GM19035 (cell line): ENCODE data around the gene DNAH3.
"Not testable (repeated sequence)": the region's sequence is repeated elsewhere in the genome, so short reads cannot be mapped to it uniquely, and the experiment has no call there.

Source experiments
- ATAC-seq: cut with Tn5 transposase; IDR thresholded peaks from one replicate; pipeline ENCODE4 v1.9.1; 2021; ENCODE audit not compliant: unreplicated experiment

Gene DNAH3

GRCh38 chr16:21021316-21021715, 129.3 kb downstream of the DNAH3 start:
- no peak for ATAC-seq

DNA sequence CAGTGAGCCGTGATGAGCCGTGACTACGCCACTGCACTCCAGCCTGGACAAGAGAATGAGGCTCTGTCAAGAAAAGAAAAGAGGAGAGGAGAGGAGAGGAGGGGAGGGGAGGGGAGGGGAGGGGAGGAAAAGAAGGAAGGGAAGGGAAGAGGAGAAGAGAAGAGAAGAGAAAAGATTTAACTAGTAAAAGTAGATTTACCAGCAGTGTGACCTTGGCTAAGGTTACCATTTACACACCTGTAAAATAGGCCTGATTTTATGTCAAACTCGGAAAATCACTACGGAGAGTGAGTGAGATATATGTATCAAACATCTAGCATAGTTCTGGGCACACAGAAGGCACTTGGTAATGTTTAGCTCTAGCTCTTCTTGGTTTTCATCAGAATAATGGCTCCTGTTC, 140.8 kb downstream of the DNAH3 start:
- no peak for ATAC-seq

- no peak for ATAC-seq
These were observed 145.6 kb downstream of the DNAH3 start for GRCh38 chr16:21005008-21005407.

- no peak for ATAC-seq
These were observed 149.4 kb downstream of the DNAH3 start for GRCh38 chr16:21001262-21001661.

- ATAC-seq, result no peak
These were observed 153.5 kb downstream of the DNAH3 start for GRCh38 chr16:20997147-20997546.

DNA sequence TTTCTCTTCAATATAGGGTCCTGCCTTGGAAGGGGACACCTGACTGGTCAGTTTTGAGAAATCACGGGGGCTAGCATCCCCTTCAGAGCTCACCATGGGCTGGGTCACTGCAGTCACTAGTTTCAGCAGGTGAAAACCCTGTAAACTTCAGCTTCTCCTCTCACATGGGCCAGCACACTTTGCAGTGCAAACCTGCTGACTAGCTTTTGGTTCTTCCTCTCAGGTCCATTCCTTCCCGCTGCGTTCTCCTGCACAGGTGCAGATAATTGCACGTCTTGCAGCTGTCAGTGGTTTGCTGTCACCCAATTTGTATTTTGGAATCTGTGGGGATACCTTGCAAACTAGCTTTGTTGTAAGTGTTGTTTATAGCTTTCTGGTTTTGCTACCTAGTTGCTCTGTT, 154.9 kb downstream of the DNAH3 start:
- no peak for ATAC-seq

DNA sequence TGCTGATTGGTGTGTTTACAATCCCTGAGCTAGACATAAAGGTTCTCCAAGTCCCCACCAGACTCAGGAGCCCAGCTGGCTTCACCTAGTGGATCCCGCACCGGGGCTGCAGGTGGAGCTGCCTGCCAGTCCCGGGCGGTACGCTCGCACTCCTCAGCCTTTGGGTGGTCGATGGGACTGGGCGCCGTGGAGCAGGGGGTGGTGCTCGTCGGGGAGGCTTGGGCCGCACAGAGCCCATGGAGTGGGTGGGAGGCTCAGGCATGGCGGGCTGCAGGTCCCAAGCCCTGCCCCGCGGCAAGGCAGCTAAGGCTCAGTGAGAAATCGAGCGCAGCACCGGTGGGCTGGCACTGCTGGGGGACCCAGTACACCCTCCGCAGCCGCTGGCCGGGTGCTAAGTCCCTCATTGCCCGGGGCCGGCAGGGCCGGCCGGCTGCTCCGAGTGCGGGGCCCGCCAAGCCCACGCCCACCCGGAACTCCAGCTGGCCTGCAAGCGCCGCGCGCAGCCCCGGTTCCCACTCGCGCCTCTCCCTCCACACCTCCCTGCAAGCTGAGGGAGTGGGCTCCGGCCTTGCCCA, 161.1 kb downstream of the DNAH3 start:
- not testable (repeated sequence) for ATAC-seq

- no peak for ATAC-seq
These were observed 163.6 kb downstream of the DNAH3 start for GRCh38 chr16:20987049-20987448.

DNA sequence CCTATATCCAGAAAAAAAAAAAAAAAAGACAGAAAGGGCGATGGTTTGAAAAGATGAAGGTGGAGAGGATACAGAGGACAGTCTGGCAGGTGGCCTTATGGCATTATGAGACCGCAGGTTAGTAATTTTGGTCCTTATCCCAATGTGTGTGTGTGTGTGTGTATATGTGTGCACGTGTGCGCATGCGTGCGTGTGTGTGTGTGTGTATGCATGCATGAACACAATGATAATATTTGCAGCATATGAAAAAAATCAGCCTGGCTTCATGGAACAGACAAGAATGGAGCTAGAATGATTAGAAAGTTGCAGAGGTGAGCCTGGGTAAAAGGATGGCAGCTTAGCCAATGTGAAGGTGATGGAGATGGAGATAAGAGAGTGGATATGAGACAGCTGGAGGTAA, 166.6 kb downstream of the DNAH3 start:
- no peak for ATAC-seq

DNA sequence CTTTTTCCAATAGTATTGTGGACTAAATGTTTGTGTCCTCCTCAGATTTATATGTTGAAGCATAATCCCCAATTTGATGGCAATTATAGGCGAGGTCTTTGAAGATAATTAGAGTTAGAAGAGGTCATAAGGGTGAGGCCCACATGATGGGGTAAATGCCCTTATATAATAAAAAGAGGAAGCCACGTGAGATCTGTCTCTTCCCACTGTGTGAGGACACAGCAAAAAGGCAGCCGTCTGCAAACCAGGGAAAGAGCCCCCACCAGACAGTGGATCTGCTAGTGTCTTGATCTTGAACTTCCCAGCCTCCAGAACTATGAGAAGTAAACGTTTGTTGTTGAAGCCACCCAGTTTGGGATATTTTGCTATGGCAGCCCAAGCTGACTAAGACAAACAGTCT, 174.1 kb downstream of the DNAH3 start:
- ATAC-seq, result no peak

- not testable (repeated sequence) for ATAC-seq
These were observed 177.4 kb downstream of the DNAH3 start for GRCh38 chr16:20973201-20973600.

- no peak for ATAC-seq
These were observed 179.2 kb downstream of the DNAH3 start for GRCh38 chr16:20971401-20971800.

DNA sequence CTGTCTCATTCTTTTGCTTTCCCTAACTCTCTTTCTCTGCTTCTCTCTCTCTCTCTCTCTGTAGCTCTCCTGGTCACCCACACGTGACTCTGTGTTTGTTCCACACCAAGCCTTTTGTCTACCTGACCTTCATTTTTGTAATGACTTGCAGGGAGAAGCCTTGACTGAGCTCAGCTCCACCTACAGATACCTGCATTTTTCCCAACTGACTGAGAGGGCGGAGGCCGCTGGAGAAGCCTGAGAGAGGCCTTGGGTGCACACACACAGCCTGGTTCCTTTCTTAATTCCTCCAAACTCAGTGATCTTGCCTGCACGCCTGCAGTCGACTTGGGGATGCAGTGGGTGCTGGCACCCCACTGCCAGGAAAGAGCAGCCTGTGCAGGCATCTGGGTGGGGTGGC, 181.3 kb downstream of the DNAH3 start:
- ATAC-seq, result no peak

GRCh38 chr16:20968765-20969164, 181.9 kb downstream of the DNAH3 start:
- no peak for ATAC-seq

GRCh38 chr16:20960899-20961298, 189.7 kb downstream of the DNAH3 start:
- no peak for ATAC-seq

GRCh38 chr16:20957153-20957552, 193.5 kb downstream of the DNAH3 start:
- no peak for ATAC-seq

DNA sequence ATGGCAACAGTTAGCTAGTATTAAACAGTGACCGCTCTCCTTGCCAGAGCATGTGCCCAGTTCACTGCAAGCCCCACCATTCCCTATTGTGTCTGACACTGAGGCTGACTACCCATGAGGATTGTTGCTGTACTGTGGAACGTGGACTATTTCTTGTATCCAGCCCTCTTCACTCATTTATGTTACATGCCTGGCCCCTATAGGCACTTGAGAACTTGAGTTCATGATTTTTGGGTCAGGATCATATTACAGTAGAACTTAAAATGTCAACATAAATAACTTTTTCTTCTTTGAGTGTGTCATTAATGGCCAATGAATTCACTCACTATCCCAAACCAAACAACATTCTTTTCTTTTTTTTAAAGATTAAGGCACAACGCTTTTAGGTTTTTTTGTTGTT, 194.3 kb downstream of the DNAH3 start:
- no peak for ATAC-seq

DNA sequence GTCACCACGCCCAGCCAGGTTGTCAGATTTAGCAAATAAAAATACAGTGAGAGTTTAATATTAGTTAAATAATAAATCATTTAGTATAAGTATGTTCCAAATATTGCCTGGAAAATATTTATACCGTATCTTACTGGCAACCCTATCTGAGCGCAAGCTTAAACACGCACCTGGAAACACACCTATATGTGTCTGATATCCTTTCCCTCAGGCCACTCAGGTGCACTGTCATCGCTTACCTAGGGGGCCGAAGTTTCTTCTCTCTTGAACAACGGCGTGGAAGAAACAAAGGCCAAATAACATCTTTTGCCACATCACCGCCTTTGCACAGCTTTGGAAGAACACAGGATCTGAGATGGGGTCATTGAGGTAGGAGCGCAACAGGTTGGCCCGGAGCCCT, 196.1 kb downstream of the DNAH3 start:
- no peak for ATAC-seq

- ATAC-seq, result no peak
These were observed 198.3 kb downstream of the DNAH3 start for GRCh38 chr16:20952139-20952920.

GRCh38 chr16:20950294-20950693, 200.4 kb downstream of the DNAH3 start:
- no peak for ATAC-seq

- ATAC-seq, result no peak
These were observed 201.0 kb downstream of the DNAH3 start for GRCh38 chr16:20949660-20950059.

DNA sequence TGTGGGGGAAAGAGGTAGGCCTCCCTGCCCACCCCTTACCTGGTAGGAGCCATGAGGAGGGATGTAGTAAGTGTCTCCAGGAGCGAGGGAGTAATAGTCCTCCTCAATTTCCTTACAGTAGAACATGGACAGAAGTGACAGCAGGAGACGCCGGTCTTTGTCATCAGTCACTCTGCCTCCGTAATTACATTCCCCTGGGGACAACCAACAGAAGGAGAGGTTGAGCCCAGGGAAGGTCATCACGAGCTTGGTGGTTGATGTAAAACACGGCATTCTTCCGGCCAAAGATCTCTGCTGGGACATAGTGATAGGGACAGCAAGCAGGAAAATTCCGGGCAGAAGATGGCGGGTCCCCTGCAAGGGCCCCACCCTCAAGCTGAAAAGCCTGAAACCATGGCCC, 202.2 kb downstream of the DNAH3 start:
- no peak for ATAC-seq
